Endothelial cell of umbilical vein (primary cell): Measurements from ENCODE around the gene DBF4. TPM values are rescaled to one million over a fixed set of nuclear protein-coding genes. Genes with fewer than 3 reads are reported as not detected.

Experiments
- BruUV-seq: library from RNA; stranded (reverse); fragments of 400-500 nt; replicated peaks from 2 replicates; lab custom pipeline; 2021; lab: Mats Ljungman, UMichigan
- CTCF ChIA-PET: fragments of 300-600, 350-600 bp; sonication (Branson Sonifier 250); formaldehyde crosslinking; loops from one replicate; lab custom pipeline; 2021; ENCODE audit warnings: antibody characterized with exemption, inconsistent platforms; lab: Charles Lee
- POLR2A ChIA-PET: fragments of 300-600, 350-600 bp; sonication (Branson Sonifier 250); formaldehyde crosslinking; loops from one replicate; lab custom pipeline; 2021; ENCODE audit warnings: antibody characterized with exemption, inconsistent platforms; lab: Charles Lee
- DNase-seq: peaks from one replicate; pipeline ENCODE4 v3.0.0-alpha.2; 2011; ENCODE audit warnings: low read depth, low spot score
- FAIRE-seq: peaks from 2 replicates; lab custom pipeline; 2011; peaks lifted over from hg19 to GRCh38; lab: Jason Lieb, UNC
- H2AFZ ChIP-seq: 2 replicates; pipeline ENCODE4 v1.6.0; 2012; ENCODE audit warnings: low read depth, low read length, control low read depth, inconsistent platforms
- H3K27ac ChIP-seq: 2 replicates; pipeline ENCODE4 v1.5.1; 2011; ENCODE audit warnings: low read depth, mild to moderate bottlenecking, control low read depth, low read length, moderate library complexity; ENCODE audit not compliant: insufficient read depth
- H3K27me3 ChIP-seq, 2 experiments: 2 replicates each; pipeline versions ENCODE4 v1.6.0 to v1.6.1; 2011; ENCODE audit warnings: low read length in 2 of 2, mixed read lengths in 1 of 2; ENCODE audit not compliant: control insufficient read depth in 2 of 2, insufficient read depth in 2 of 2
- H3K36me3 ChIP-seq, 2 experiments: 2 replicates in 1 of 2; 3 replicates in 1 of 2; pipeline ENCODE4 v1.5.1; 2011; ENCODE audit warnings: low read length in 2 of 2, mild to moderate bottlenecking in 1 of 2, moderate library complexity in 1 of 2; ENCODE audit not compliant: control insufficient read depth in 2 of 2, insufficient read depth in 2 of 2; ENCODE audit errors: extremely low read depth in 1 of 2
- H3K4me1 ChIP-seq: 3 replicates; pipeline ENCODE4 v1.5.1; 2011; ENCODE audit warnings: mild to moderate bottlenecking, low read length; ENCODE audit not compliant: control insufficient read depth, insufficient read depth; ENCODE audit errors: extremely low read depth
- H3K4me2 ChIP-seq: 2 replicates; pipeline ENCODE4 v1.6.1; 2011; ENCODE audit warnings: low read length, control low read depth, mixed read lengths; ENCODE audit not compliant: insufficient read depth
- H3K4me3 ChIP-seq, 3 experiments: fragments of 200-600 bp in 1 of 3; sonication (generic), shearing (Covaris generic) in 1 of 3; replicated peaks in 1 of 3; 2 replicates each; pipeline ENCODE4 v1.5.1; 2011 to 2016; ENCODE audit warnings: control low read depth in 3 of 3, low read length in 3 of 3, mild to moderate bottlenecking in 2 of 3, inconsistent platforms in 1 of 3, low read depth in 1 of 3, moderate library complexity in 1 of 3; ENCODE audit not compliant: insufficient read depth in 1 of 3
- H3K79me2 ChIP-seq: 2 replicates; pipeline ENCODE4 v1.6.0; 2012; ENCODE audit warnings: low read length, inconsistent platforms; ENCODE audit not compliant: control insufficient read depth, insufficient read depth
- H3K9ac ChIP-seq: replicated peaks from 2 replicates; pipeline ENCODE3; 2011; ENCODE audit warnings: low read length, control low read depth; ENCODE audit not compliant: insufficient read depth; ENCODE audit errors: extremely low read depth
- H3K9me1 ChIP-seq: replicated peaks from 3 replicates; pipeline ENCODE4 v1.6.0; 2011; ENCODE audit warnings: mild to moderate bottlenecking, low read length; ENCODE audit not compliant: control insufficient read depth, insufficient read depth; ENCODE audit errors: extremely low read depth
- H3K9me3 ChIP-seq: replicated peaks from 2 replicates; pipeline ENCODE4 v1.5.1; 2012; ENCODE audit warnings: low read length, inconsistent platforms; ENCODE audit not compliant: control insufficient read depth, insufficient read depth
- H4K20me1 ChIP-seq: replicated peaks from 2 replicates; pipeline ENCODE3; 2011; ENCODE audit warnings: mild to moderate bottlenecking, low read length; ENCODE audit not compliant: control insufficient read depth, insufficient read depth; ENCODE audit errors: extremely low read depth
- EZH2 ChIP-seq: IDR thresholded peaks from 2 replicates; pipeline ENCODE4 v1.6.1; 2012; ENCODE audit warnings: borderline replicate concordance, low read depth, mild to moderate bottlenecking, moderate library complexity, low read length, inconsistent platforms; ENCODE audit not compliant: severe bottlenecking
- FOS ChIP-seq: IDR thresholded peaks from 2 replicates; pipeline ENCODE4 v1.6.1; 2011; ENCODE audit warnings: mild to moderate bottlenecking, low read length, moderate library complexity, borderline replicate concordance; ENCODE audit not compliant: insufficient read depth
- GATA2 ChIP-seq: IDR thresholded peaks from 2 replicates; pipeline ENCODE4 v1.7.0; 2011; ENCODE audit warnings: low read depth, mild to moderate bottlenecking, moderate library complexity, mixed read lengths, low read length; ENCODE audit not compliant: insufficient read length, insufficient read depth
- JUN ChIP-seq: IDR thresholded peaks from 2 replicates; pipeline ENCODE4 v1.6.1; 2011; ENCODE audit warnings: borderline replicate concordance, low read depth; ENCODE audit not compliant: insufficient read length, insufficient read depth
- MYC ChIP-seq: IDR thresholded peaks from one replicate; pipeline ENCODE4 v1.6.1; 2011; ENCODE audit warnings: mild to moderate bottlenecking, low read depth, low read length
- POLR2A ChIP-seq: IDR thresholded peaks from 2 replicates; pipeline ENCODE4 v1.6.1; 2012; ENCODE audit warnings: low read depth, mild to moderate bottlenecking, control low read depth, low read length
- POLR2AphosphoS5 ChIP-seq: IDR thresholded peaks from 2 replicates; pipeline ENCODE4 v1.6.1; 2012; ENCODE audit warnings: low read depth, mild to moderate bottlenecking, control low read depth, low read length, moderate library complexity; ENCODE audit not compliant: insufficient read depth
- dilution Hi-C: fragments of 300-500 bp; cut with MboI; formaldehyde crosslinking; loops from one replicate; pipeline ENCODE4 v1.15.0; 2019; ENCODE audit warnings: low sequenced_read_pairs; ENCODE audit not compliant: extremely low pct_ligation_motif_present
- intact Hi-C: fragments of 100-400 bp; cut with micrococcal nuclease; formaldehyde crosslinking; loops from one replicate; pipeline ENCODE4 v1.10.0; 2022
- polyA plus RNA-seq, 4 experiments: library from polyadenylated mRNA; depleted of rRNA in 3 of 4; stranded (reverse) in 3 of 4; unstranded in 1 of 4; fragments of >200 nt; gene quantifications; 2 replicates each; pipeline versions ENCODE4 v1.2.1 to v1.2.3, GENCODE V29; 2011 to 2012; ENCODE audit warnings: missing spikeins in 1 of 4
- total RNA-seq: library from RNA; stranded (reverse); gene quantifications from 2 replicates; pipeline ENCODE4 v1.2.3, GENCODE V29; 2021
- TF ChIP-seq, protein P1 (sequence below): IDR thresholded peaks from 2 replicates; pipeline ENCODE4 v1.6.1; 2011; ENCODE audit not compliant: insufficient read depth, insufficient read length
- TF ChIP-seq, protein P2 (sequence below), 2 donors: IDR thresholded peaks; 1 replicate in 1 of 2; 2 replicates in 1 of 2; pipeline ENCODE4 v1.5.1; 2011; ENCODE audit warnings: low read length in 2 of 2, mild to moderate bottlenecking in 2 of 2, moderate library complexity in 2 of 2, control low read depth in 1 of 2, inconsistent platforms in 1 of 2, low read depth in 1 of 2; ENCODE audit not compliant: insufficient read depth in 1 of 2; ENCODE audit errors: extremely low read depth in 1 of 2

Gene DBF4
- total and polyA plus RNA-seq, 2 donors (not counting 3 experiments of a cell fraction or from before 2014, with no cell fraction given), result 3.7 to 39.7 TPM

DNA sequence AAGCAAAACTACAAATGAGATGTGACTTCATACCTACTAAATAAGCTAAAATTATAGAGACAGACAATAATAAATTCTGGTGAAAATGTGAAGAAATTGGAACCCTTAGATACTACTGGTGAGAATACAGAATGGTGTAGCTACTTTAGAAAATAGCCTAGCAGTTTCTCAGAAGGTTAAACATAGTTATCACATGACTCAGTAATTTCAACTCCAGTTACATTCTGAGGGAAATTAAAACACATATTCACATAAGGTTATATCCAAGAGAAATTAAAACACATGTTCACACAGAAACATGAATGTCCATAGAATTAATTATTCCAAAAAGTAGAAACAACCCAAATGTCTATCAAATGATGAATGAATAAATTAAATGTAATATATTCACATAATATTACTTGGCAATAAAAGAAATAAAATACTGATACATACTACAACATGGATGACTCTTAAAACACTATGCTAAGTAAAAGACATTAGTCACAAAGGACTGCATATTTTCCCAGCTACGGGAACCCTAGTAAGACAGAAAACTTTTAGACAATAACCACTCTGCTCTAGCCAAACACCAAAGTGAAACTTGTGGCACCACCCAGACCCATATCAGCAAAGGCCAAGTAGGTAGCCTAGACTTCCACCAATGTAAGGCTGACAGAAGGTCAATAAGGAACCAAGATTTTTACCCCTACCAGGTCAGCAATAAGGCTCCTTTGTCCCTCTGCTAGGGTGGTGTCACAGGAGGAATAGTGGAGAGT, 25.3 kb upstream of the DBF4 start:
- CTCF ChIA-PET, result interaction anchor here (0.8 to 1.2 kb wide), 2 partner anchors 10 to 20 kb away, joined by 3 to 6 read pairs; no protein-coding TSS in a partner anchor
- Histone ChIP-seq H3K9ac (no peak overlapping the region), H3K27ac (no peak overlapping the region), H3K4me1 (no peaks in the 10 kb centered on the region), H3K9me1 (no peaks in the 10 kb centered on the region), H3K79me2 (no peaks in the 10 kb centered on the region), H3K9me3 (no peaks in the 10 kb centered on the region), H3K4me2 (no peak overlapping the region), H2AFZ (no peak overlapping the region), H3K4me3 (no peak overlapping the region), H3K36me3 (peaks cover 0 to 2% of the 10 kb centered on the region in 2 experiments), H4K20me1 (no peaks in the 10 kb centered on the region), H3K27me3 (no peaks in the 10 kb centered on the region)
- dilution Hi-C loops, result no loop called here
- BruUV-seq, result no TSS peak
- intact Hi-C loops, result no loop called here
- TF ChIP-seq EZH2, result no peak
- POLR2A ChIA-PET, result no interaction called here
- FAIRE-seq, result no peak
- DNase-seq, result no peak

DNA sequence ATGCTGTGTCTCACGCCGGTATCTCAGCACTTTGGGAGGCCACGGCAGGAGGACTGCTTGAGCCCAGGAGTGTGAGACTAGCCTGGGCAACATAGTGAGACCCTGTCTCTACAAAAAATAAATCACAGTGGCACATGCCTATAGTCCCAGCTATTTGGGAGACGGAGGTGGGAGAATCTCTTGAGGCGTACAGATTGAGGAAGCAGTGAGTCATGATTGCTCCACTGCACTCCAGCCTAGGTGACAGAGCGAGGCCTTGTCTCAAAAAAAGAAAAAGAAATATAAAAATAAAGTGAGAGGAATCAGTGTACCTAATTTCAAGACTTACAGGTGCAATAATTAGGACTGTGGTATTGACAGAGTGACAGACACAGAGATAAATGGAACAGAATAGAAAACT, 24.0 kb upstream of the DBF4 start:
- no peak overlapping the region for H3K9ac ChIP-seq
- no peaks in the 10 kb centered on the region for H3K27me3 ChIP-seq
- no peaks in the 10 kb centered on the region for H4K20me1 ChIP-seq
- H3K4me2 ChIP-seq, result no peak overlapping the region
- no peak overlapping the region for H3K27ac ChIP-seq
- no peaks in the 10 kb centered on the region for H3K9me3 ChIP-seq
- no peak overlapping the region for H3K4me3 ChIP-seq
- FAIRE-seq (no peak), DNase-seq (no peak)
- TF ChIP-seq MYC, result no peak
- TF ChIP-seq JUN, result no peak
- no peak for TF ChIP-seq FOS
- no peak for TF ChIP-seq EZH2
- TF ChIP-seq, protein P1, sequence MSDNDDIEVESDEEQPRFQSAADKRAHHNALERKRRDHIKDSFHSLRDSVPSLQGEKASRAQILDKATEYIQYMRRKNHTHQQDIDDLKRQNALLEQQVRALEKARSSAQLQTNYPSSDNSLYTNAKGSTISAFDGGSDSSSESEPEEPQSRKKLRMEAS, result no peak
- no peak for TF ChIP-seq POLR2AphosphoS5
- TF ChIP-seq, protein P2, sequence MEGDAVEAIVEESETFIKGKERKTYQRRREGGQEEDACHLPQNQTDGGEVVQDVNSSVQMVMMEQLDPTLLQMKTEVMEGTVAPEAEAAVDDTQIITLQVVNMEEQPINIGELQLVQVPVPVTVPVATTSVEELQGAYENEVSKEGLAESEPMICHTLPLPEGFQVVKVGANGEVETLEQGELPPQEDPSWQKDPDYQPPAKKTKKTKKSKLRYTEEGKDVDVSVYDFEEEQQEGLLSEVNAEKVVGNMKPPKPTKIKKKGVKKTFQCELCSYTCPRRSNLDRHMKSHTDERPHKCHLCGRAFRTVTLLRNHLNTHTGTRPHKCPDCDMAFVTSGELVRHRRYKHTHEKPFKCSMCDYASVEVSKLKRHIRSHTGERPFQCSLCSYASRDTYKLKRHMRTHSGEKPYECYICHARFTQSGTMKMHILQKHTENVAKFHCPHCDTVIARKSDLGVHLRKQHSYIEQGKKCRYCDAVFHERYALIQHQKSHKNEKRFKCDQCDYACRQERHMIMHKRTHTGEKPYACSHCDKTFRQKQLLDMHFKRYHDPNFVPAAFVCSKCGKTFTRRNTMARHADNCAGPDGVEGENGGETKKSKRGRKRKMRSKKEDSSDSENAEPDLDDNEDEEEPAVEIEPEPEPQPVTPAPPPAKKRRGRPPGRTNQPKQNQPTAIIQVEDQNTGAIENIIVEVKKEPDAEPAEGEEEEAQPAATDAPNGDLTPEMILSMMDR (IDR thresholded peaks at IDR 0.05; ENCODE audit: extremely low read depth in 1 of 2, insufficient read depth in 1 of 2, low read depth in 1 of 2, low read length in 2 of 2), result no peak
- TF ChIP-seq POLR2A, result no peak
- TF ChIP-seq GATA2, result no peak
- no peaks in the 10 kb centered on the region for H3K9me1 ChIP-seq
- H3K4me1 ChIP-seq, result no peaks in the 10 kb centered on the region
- CTCF ChIA-PET, result no interaction called here
- H3K36me3 ChIP-seq, result peaks cover 0 to 2% of the 10 kb centered on the region in 2 experiments
- BruUV-seq, result no TSS peak
- POLR2A ChIA-PET, result no interaction called here
- H2AFZ ChIP-seq, result no peak overlapping the region
- no peaks in the 10 kb centered on the region for H3K79me2 ChIP-seq
- dilution Hi-C loops (no loop called here), intact Hi-C loops (no loop called here)
